HepG2 (cell line): ENCODE measurements around the gene THBS4. TPM values are rescaled to one million over a fixed set of nuclear protein-coding genes. Genes with fewer than 3 reads are reported as not detected.

Source experiments
- ATAC-seq: fragments of 200-7000 bp; cut with Tn5 transposase; 3 replicates; pipeline ENCODE4 v1.9.1; 2020; ENCODE audit warnings: mild to moderate bottlenecking, moderate library complexity
- BruUV-seq: library from RNA; stranded (reverse); fragments of 400-500 nt; replicated peaks from 2 replicates; lab custom pipeline; 2021; lab: Mats Ljungman, UMichigan
- CTCF ChIA-PET: fragments of 300-600 bp; formaldehyde crosslinking; extraction: SDS; loops from one replicate; lab custom pipeline; 2021; ENCODE audit warnings: low total read pairs, inconsistent platforms, low intra/inter-chr PET ratio; lab: Yijun Ruan, JAX
- POLR2A ChIA-PET: fragments of 350-600 bp; sonication (Branson Sonifier 250); formaldehyde crosslinking; loops from one replicate; lab custom pipeline; 2020; ENCODE audit warnings: antibody characterized with exemption, inconsistent platforms; lab: Yijun Ruan, JAX
- DNase-seq: peaks from one replicate; pipeline ENCODE4 v3.0.0-alpha.2; 2015; ENCODE audit warnings: low spot score
- FAIRE-seq: peaks from 3 replicates; lab custom pipeline; 2011; peaks lifted over from hg19 to GRCh38; lab: Jason Lieb, UNC
- H2AFZ ChIP-seq: one replicate; pipeline ENCODE4 v1.6.1; 2011; ENCODE audit warnings: low read length, inconsistent platforms
- H3K27ac ChIP-seq: fragments of 300-600 bp; 3 replicates; pipeline ENCODE4 v1.8.0; 2011; ENCODE audit warnings: mixed run types, mild to moderate bottlenecking, mixed read lengths, low read length, inconsistent platforms; ENCODE audit not compliant: insufficient read depth; ENCODE audit errors: extremely low read length
- H3K27me3 ChIP-seq, 2 experiments: fragments of 200-600 bp in 1 of 2; 2 replicates in 1 of 2; 3 replicates in 1 of 2; pipeline versions ENCODE4 v1.6.0 to v1.8.0; 2011; ENCODE audit warnings: low read length in 2 of 2, mild to moderate bottlenecking in 2 of 2, moderate library complexity in 2 of 2, inconsistent platforms in 1 of 2; ENCODE audit not compliant: insufficient read depth in 2 of 2, control insufficient read depth in 1 of 2
- H3K36me3 ChIP-seq, 2 experiments: fragments of 200-600 bp in 1 of 2; replicated peaks in 1 of 2; 2 replicates in 1 of 2; 3 replicates in 1 of 2; pipeline versions ENCODE4 v1.5.1 to v1.8.0; 2011; ENCODE audit warnings: low read length in 2 of 2, inconsistent platforms in 1 of 2; ENCODE audit not compliant: insufficient read depth in 2 of 2, control insufficient read depth in 1 of 2
- H3K4me1 ChIP-seq: 2 replicates; pipeline ENCODE4 v1.5.1; 2012; ENCODE audit warnings: low read length, inconsistent platforms; ENCODE audit not compliant: insufficient read depth
- H3K4me2 ChIP-seq: 2 replicates; pipeline ENCODE4 v1.6.0; 2011; ENCODE audit warnings: low read depth, low read length, inconsistent platforms
- H3K4me3 ChIP-seq, 3 experiments: fragments of 200-600 bp in 1 of 3; sonication (generic), shearing (Covaris generic) in 1 of 3; replicated peaks in 1 of 3; 2 replicates each; pipeline ENCODE4 v1.5.1; 2011 to 2016; ENCODE audit warnings: low read length in 3 of 3, inconsistent platforms in 2 of 3, low read depth in 2 of 3, mild to moderate bottlenecking in 2 of 3, control low read depth in 1 of 3, mixed read lengths in 1 of 3; ENCODE audit not compliant: insufficient read depth in 1 of 3
- H3K79me2 ChIP-seq: one replicate; pipeline ENCODE4 v1.6.1; 2011; ENCODE audit warnings: low read length, inconsistent platforms; ENCODE audit not compliant: insufficient read depth
- H3K9ac ChIP-seq: 2 replicates; pipeline ENCODE4 v1.6.0; 2011; ENCODE audit warnings: mild to moderate bottlenecking, low read depth, low read length, inconsistent platforms; ENCODE audit not compliant: insufficient read depth
- H3K9me3 ChIP-seq: 2 replicates; pipeline ENCODE4 v1.5.1; 2012; ENCODE audit warnings: mild to moderate bottlenecking, low read length
- H4K20me1 ChIP-seq: 2 replicates; pipeline ENCODE4 v1.6.0; 2011; ENCODE audit warnings: inconsistent platforms, mild to moderate bottlenecking, low read length, moderate library complexity; ENCODE audit not compliant: insufficient read depth
- HMG20B ChIP-seq: conservative IDR thresholded peaks from 2 replicates; pipeline ENCODE4 v1.6.1; 2016; ENCODE audit warnings: missing genetic modification reagents, missing compliant biosample characterization
- JUN ChIP-seq: sonication (generic); formaldehyde crosslinking; IDR thresholded peaks from 2 replicates; pipeline ENCODE4 v1.4.0; 2020; ENCODE audit warnings: mild to moderate bottlenecking, missing genetic modification reagents
- KDM2A ChIP-seq: sonication (generic); formaldehyde crosslinking; IDR thresholded peaks from 2 replicates; pipeline ENCODE4 v1.4.0; 2020; ENCODE audit warnings: low read depth, missing genetic modification reagents, borderline replicate concordance
- SKI ChIP-seq: fragments of 450-650 bp; IDR thresholded peaks from one replicate; pipeline ENCODE4 v1.6.1; 2018; ENCODE audit warnings: mild to moderate bottlenecking; ENCODE audit not compliant: partially characterized antibody
- SNAPC4 ChIP-seq: sonication (generic); formaldehyde crosslinking; IDR thresholded peaks from 2 replicates; pipeline ENCODE4 v1.4.0; 2020; ENCODE audit warnings: mild to moderate bottlenecking, missing genetic modification reagents
- SRF ChIP-seq: IDR thresholded peaks from 2 replicates; pipeline ENCODE4 v1.6.1; 2011; ENCODE audit warnings: mild to moderate bottlenecking, low read depth, low read length, moderate library complexity
- THRA ChIP-seq: sonication (generic); formaldehyde crosslinking; IDR thresholded peaks from 2 replicates; pipeline ENCODE4 v1.4.0; 2020; ENCODE audit warnings: missing genetic modification reagents, borderline replicate concordance
- ZBTB37 ChIP-seq: sonication (generic); formaldehyde crosslinking; IDR thresholded peaks from 2 replicates; pipeline ENCODE4 v1.4.0; 2020; ENCODE audit warnings: mild to moderate bottlenecking, missing genetic modification reagents
- ZNF224 ChIP-seq: sonication (generic); formaldehyde crosslinking; IDR thresholded peaks from 2 replicates; pipeline ENCODE4 v1.5.0; 2020; ENCODE audit warnings: mild to moderate bottlenecking, missing genetic modification reagents
- ZNF263 ChIP-seq: sonication (generic); formaldehyde crosslinking; IDR thresholded peaks from 2 replicates; pipeline ENCODE4 v1.4.0; 2020; ENCODE audit warnings: missing genetic modification reagents
- ZNF446 ChIP-seq: sonication (generic); formaldehyde crosslinking; IDR thresholded peaks from 2 replicates; pipeline ENCODE4 v1.5.0; 2020; ENCODE audit warnings: mild to moderate bottlenecking, missing genetic modification reagents
- ZNF558 ChIP-seq: sonication (generic); formaldehyde crosslinking; IDR thresholded peaks from 2 replicates; pipeline ENCODE4 v1.9.0; 2022; ENCODE audit warnings: mild to moderate bottlenecking, missing genetic modification reagents, borderline replicate concordance
- ZNF770 ChIP-seq: sonication (generic); formaldehyde crosslinking; IDR thresholded peaks from 2 replicates; pipeline ENCODE4 v1.5.0; 2020; ENCODE audit warnings: mild to moderate bottlenecking, missing genetic modification reagents
- ZSCAN22 ChIP-seq: sonication (generic); formaldehyde crosslinking; IDR thresholded peaks from 2 replicates; pipeline ENCODE4 v1.4.0; 2020; ENCODE audit warnings: mild to moderate bottlenecking, missing genetic modification reagents
- WGBS: methylation state at CpG from one replicate; pipeline ENCODE4 v1.1.6; 2017; ENCODE audit warnings: low lambda C conversion rate; 5-methylcytosine and 5-hydroxymethylcytosine counted together
- in situ Hi-C: cut with HindIII; loops from 2 replicates; pipeline ENCODE4 v1.10.0; 2017; ENCODE audit warnings: low pct_unique_long_range_greater_than_20kb; ENCODE audit not compliant: extremely low pct_ligation_motif_present
- intact Hi-C: fragments of 100-400 bp; cut with micrococcal nuclease; formaldehyde crosslinking; loops from one replicate; pipeline ENCODE4 v1.10.0; 2022; ENCODE audit not compliant: unreplicated experiment
- polyA plus RNA-seq, 8 experiments: library from polyadenylated mRNA; depleted of rRNA in 3 of 8; stranded (reverse) in 7 of 8; unstranded in 1 of 8; fragments of >200 nt; fragmentation: Illumina TruSeq in 4 of 8; extraction: Trizol in 4 of 8; gene quantifications; 2 replicates each; pipeline versions ENCODE4 v1.2.1 to v1.2.3, GENCODE V29; 2011 to 2016; ENCODE audit warnings: low read depth in 4 of 8, missing spikeins in 1 of 8, mixed read lengths in 1 of 8; ENCODE audit not compliant: insufficient read depth in 1 of 8
- total RNA-seq, 5 experiments: library from RNA; depleted of rRNA; stranded (reverse); fragments of >200 nt; fragmentation: Illumina TruSeq; extraction: Trizol; gene quantifications; 2 replicates each; pipeline ENCODE4 v1.2.3, GENCODE V29; 2016; ENCODE audit warnings: low read depth in 1 of 5

The THBS4 gene
- total and polyA plus RNA-seq, 2 of the 13 experiments (the other 11 are each of a cell fraction or from before 2014, with no cell fraction given): 0.60 to 1.2 TPM

- in situ Hi-C loops: loop anchor here (5.0 kb wide), 1 partner anchor 165 kb away; the partner anchor contains the start of gene SERINC5
- no peak for FAIRE-seq
- WGBS: 96% methylated on average over 8 of the region's 8 CpGs
- no peak for TF ChIP-seq HMG20B (CRISPR knock-in tag)
- TF ChIP-seq THRA: no peak
- no peak for TF ChIP-seq JUN (CRISPR knock-in tag)
- no peak for TF ChIP-seq ZNF224 (CRISPR knock-in tag)
- no peak for TF ChIP-seq ZNF446 (CRISPR knock-in tag)
- no peak for TF ChIP-seq ZNF770 (CRISPR knock-in tag)
- TF ChIP-seq ZSCAN22 (CRISPR knock-in tag): no peak
- TF ChIP-seq KDM2A (CRISPR knock-in tag): no peak
- no peak for TF ChIP-seq SNAPC4 (CRISPR knock-in tag)
- no peak for TF ChIP-seq SKI
- no peak for TF ChIP-seq ZBTB37 (CRISPR knock-in tag)
- no peak for TF ChIP-seq ZNF558 (CRISPR knock-in tag)
- TF ChIP-seq ZNF263 (CRISPR knock-in tag): no peak
- TF ChIP-seq SRF: no peak
Measured at GRCh38 chr5:80092486-80093107, 57.4 kb downstream of the THBS4 start.

More at GRCh38 chr5:80092486-80093107, 57.4 kb downstream of the THBS4 start:
- no TSS peak for BruUV-seq
- no peaks in the 10 kb centered on the region for H4K20me1 ChIP-seq
- H3K27me3 ChIP-seq: 0 out of 5 replicates have a peak, but pooled peaks cover 0 to 2% of the 10 kb centered on the region in 2 experiments
- ATAC-seq (no peak), DNase-seq (no peak)
- H2AFZ ChIP-seq: no peak overlapping the region
- no peak overlapping the region for H3K9ac ChIP-seq
- no peaks in the 10 kb centered on the region for H3K36me3 ChIP-seq
- no peaks in the 10 kb centered on the region for H3K79me2 ChIP-seq
- H3K27ac ChIP-seq: no peak overlapping the region
- H3K4me1 ChIP-seq: peaks cover 60% of the 10 kb centered on the region
- H3K4me2 ChIP-seq: no peak overlapping the region
- intact Hi-C loops: loop anchor here (1.0 to 5.0 kb wide), 5 partner anchors 60 to 183 kb away; partner anchors contain the start of gene SERINC5
- POLR2A ChIA-PET: interaction anchor here (0.9 to 1.5 kb wide), 3 partner anchors 14 to 163 kb away, joined by 3 to 24 read pairs (median 4); partner anchors contain the start of gene SERINC5
- no peaks in the 10 kb centered on the region for H3K9me3 ChIP-seq
- no peak overlapping the region for H3K4me3 ChIP-seq
- CTCF ChIA-PET: interaction anchor here (0.8 to 2.9 kb wide), 3 partner anchors 182 to 215 kb away, joined by 3 to 22 read pairs (median 12); no protein-coding TSS in a partner anchor
